Hair follicular keratinocyte (primary cell): ENCODE measurements around the gene BNIP5. TPM values are rescaled to one million over a fixed set of nuclear protein-coding genes. Genes with fewer than 3 reads are reported as not detected.

Experiments used
- total RNA-seq: library from RNA; depleted of rRNA; stranded (reverse); fragments of >200 nt; gene quantifications from 2 replicates; pipeline ENCODE4 v1.2.3, GENCODE V29; 2015

Gene BNIP5, protein sequence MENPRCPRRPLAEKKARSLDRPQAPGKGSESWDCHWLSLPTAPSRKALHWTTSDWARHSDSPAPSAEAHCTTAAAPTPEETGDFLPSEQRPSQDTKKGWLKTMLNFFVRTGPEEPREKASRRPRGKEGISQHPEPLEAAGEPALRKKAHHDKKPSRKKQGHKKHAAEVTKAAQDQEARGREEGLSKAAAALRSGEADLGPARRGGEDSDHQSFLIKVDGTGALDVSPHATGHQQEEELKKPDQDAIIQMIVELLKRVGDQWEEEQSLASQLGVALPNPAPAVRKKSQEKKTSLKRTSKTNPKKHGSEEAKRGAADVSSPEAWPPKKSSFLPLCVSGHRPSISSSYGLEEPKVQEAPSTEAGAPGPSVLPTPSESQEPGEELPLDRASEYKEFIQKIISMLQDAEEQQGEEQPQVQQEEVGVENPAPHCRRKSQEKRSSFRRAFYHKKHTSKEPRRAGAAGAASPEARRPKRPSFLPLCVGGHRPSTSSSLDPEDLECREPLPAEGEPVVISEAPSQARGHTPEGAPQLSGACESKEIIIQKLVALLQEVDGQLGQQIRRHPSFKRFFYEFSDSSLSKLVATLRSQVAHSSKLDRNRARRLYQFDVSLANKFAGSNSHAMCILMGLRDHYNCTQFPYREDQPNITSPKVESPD
- total RNA-seq: not detected in 2 replicates

DNA sequence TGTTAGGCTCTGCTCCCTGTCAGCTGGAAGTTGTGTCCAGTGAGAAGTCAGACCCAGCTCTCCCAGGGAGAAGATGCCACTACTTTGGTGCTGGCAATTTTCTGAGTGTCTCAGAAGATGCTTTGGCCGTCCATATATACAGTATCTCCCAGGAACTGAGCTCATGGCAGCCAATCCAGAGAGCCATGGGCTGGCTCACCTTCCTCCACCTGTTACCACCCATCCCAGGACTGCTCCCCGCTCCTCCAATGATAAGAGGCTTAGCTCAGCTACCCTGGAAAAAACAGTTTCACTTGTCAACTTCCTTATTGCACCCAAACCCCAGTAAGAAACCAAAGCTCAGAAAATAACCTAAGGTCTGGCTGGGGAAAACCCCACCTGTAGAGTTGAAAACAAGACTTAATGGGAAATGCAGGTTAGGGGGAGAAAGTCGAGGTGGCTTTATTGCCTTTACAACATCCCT lies at the start of gene BNIP5:
Gene BNIP5 (minus strand): TSS at position 110 of the 463 bp plus-strand sequence. CDS start 6,198 bp downstream, outside the sequence.

DNA sequence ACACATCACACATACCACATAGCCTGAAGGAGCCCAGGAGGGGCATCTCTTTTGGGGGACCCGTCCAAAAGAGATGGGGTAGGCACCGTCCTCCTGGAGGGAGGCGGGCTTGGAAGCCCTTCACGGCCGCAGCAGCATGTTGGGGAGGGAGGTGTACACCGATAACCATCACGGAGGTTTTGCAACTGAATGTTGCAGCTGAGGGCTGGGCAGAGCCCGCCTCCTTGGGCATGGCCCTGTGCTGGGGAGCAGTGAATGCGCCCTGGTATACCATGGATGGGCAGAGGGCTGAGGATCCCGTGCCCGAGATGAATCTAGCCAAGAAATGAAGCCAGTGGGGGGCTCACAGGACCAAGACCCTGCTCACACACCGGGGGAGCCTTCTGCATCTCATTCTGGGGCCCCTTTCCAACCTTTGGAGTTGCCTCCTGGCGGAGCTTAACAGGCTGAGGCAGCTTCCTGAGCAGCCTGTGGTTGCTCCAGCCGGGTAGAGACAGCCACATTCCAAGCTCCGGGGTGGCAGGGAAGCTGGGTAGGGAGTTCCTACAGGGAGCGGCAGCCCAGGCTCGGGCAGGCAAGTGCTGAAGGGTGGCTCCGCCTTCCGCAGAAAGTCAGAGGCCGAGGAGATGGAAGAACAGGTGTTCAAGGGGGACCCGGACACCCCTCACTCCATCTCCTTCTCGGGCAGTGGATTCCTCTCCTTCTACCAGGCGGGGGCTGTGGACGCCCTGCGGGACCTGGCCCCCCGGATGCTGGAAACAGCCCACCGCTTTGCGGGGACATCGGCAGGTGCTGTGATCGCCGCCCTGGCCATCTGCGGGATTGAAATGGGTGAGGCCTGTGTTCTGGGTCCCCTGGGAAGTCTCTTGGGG lies 66.6 kb downstream of the BNIP5 start, which contains the start of gene PNPLA1:
Gene PNPLA1 (plus strand): TSS at position 227 of the 872 bp plus-strand sequence. CDS start 400 bp downstream, at position 627.

Other genes starting within 250 kb of the BNIP5 start
- gene MAPK13, start 206.4 kb downstream of the BNIP5 start, total RNA-seq: 27.0 and 45.2 TPM in 2 replicates
- 2.5 and 4.3 TPM in 2 replicates for gene BRPF3, start 140.1 kb downstream of the BNIP5 start, total RNA-seq
- gene PNPLA1, start 66.8 kb downstream of the BNIP5 start, total RNA-seq: 0.16 TPM in 1 of 2 replicates, not detected in the other
- 0.11 and 0.47 TPM in 2 replicates for gene ETV7, start 50.8 kb upstream of the BNIP5 start, total RNA-seq
- gene PXT1, start 106.0 kb upstream of the BNIP5 start, total RNA-seq: 0.08 TPM in 1 of 2 replicates, not detected in the other
- gene KCTD20, start 106.1 kb upstream of the BNIP5 start, total RNA-seq: 18.4 and 26.0 TPM in 2 replicates
- gene STK38, start 210.6 kb upstream of the BNIP5 start, total RNA-seq: 12.8 and 12.9 TPM in 2 replicates